SHP77 treated with DMSO at 0.1 percent for 48 hours (cell line): ENCODE results near the gene TBL3.
A peak's percentile ranks its signal among the peaks of the same experiment; 100 is the strongest.
"Not testable (repeated sequence)": the region's sequence is repeated elsewhere in the genome, so short reads cannot be mapped to it uniquely, and the experiment has no call there.

ENCODE experiments used
- DNase-seq: peaks from one replicate; lab custom pipeline; 2025; lab: John Stamatoyannopoulos, UW

TBL3 gene

GRCh38 chr16:1971796-1972489 lies at the start of gene TBL3:
TBL3 (plus strand) TSS chr16:1972053; CDS start chr16:1972165, 112 bp downstream.
- peak; percentile 60 for DNase-seq

DNA sequence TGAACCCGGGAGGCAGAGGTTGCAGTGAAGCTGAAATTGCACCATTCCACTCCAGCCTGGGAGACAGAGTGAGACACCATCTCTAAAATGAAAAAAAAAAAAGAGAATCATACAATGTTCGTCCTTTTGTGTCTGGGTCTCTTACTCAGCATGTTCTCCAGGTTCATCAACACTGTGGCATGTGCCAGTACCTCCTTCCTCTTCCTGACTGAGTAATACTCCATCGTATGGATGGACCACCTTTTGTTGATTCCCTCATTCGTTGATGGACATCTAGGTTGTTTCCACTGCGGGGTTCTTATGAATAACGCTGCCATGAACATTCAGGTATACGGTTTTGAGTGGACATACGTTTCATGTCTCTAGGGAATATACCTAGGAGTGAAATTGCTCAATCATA lies 49.5 kb upstream of the TBL3 start:
- no peak for DNase-seq

DNA sequence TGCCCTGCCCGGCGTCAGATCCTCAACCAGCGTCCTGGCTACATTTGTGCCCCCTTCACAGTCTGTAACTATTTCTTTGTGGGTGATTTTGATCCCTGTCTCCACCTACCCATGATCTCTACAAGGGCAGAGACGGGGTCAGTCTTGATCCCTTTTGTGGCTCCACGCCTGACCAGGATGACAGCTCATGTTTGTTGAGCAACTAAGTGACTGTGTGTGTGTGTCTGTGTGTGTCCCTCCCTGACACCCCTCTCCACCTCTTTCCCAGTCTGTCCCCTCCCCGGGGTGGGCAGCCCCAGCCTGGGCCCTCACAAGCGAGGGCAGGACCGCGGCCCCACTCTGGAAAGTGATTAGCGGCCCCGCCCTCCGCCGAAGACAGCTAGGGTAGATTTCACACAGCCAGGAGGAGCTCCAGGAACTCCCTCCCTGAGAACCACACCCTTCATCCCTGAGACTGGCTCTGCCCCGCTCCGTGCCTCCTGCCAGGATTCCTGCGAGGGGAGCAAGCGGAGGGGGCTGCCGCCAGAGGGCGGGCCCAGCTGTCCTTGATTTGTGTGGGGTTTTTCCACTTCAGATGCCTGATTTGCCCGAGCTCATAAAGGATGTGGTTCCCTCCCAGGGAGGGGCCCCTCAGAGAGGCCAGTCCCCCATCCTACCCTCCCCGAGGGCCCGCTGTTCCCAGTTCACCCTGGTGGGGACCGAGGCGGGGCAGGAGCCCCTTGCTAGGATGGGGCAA lies 48.4 kb upstream of the TBL3 start:
- DNase-seq, result peak; percentile 48

- no peak for DNase-seq
Measured at GRCh38 chr16:1924095-1924494, 47.8 kb upstream of the TBL3 start.

- no peak for DNase-seq
Measured at GRCh38 chr16:1926271-1926670, 45.6 kb upstream of the TBL3 start.

GRCh38 chr16:1929105-1929504 lies 42.7 kb upstream of the TBL3 start:
- DNase-seq, result no peak

DNA sequence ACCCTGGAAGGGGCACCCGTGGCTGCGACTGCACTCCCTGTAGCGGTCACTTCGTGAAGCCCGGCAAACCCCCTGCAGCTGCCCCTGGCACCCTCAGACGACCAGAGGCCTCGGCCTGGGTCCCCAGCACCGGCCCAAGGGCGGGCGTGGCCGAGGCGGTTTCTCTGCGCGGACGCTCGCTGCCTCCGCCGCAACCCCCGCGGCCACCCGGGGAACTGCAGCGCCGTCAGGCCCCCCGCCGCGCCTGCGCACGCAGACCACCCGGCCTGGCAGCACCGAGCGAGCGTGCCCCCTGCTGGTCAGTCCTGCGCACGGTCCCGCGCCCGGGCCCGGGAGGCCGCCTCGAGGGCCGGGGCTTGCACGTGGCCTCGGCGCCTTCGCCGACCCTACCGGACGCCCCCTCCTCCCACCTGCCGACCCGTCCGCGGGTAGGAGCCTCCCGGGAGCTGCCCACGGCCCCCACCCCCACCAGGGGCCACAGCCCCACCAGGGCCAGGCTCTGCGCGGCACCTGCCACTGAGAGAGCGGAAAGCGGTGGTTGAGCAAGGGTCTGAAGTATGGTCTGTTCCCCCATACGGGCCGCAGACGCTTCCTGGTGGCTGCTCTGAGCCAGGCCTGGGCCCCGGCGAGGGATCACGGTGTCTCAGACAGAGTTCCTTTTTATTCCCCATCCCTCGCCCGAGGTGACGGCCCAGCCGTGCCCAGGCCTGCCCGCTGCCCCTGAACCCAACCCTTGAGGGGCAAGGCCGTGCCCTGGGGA lies 42.1 kb upstream of the TBL3 start:
- peak; percentile 40 for DNase-seq

DNA sequence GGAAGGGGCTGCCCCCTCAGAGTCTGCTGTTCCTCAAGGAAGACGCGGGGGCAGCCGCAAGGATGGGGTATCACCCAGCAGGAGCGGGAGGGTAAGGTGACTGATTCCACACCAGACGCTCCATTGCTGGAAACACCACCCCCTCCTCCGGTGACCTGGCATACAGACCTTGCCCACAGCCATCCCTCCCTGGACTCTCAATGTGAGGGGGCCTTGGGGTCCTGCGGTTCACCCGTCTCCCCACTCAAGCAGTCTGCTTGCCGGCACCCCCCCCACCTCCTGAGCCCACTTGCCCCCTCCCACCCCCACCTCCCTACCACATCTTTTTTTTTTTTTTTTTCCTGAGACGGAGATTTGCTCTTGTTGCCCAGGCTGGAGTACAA lies 41.5 kb upstream of the TBL3 start:
- no peak for DNase-seq

DNA sequence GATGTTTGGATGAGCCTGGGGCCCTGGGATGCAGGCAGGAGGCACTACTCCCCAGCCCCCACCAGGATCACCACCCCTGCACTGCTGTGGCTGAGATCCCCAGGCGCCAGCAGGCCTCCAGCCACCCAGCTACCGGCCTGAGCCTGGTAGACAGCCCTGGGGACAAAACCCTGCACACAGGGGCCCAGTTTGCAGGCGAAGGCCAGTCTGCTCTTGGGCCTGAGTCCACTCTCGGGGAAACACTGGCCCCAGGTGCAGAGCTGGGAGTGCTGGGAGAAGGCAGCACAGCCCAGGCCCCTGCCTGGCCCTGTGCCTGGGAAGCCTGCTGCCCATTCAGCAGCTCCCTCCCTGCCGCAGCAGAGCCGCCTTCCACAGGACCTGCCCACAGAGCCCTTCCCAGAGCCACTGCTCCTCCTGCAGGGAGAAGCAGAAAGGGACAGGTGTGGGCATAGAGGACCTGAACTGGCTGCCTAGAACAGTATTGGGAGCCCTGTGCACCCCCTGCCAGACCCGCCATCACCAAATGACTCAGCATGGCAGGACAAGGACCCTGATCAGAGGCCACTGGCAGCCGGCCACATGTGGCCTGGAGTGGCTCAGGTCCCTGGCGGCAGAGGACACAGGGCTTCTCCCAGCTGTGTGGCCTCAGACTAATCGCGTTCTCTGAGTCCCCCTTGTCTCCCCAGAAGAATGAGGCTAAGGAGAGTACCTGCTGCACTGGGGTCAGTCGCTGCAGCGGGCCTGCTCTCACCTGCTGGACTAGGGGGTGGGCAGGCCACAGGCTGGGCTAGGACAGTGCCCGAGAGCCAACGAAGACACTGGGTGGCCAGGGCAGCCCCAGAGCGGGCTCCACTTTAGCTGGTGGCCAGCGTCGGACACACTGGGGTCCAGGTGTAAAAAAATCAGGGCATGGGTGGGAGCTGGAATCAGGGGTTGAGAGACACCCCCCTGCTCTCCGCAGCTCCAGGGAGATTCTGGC lies 39.5 kb upstream of the TBL3 start:
- peak; percentile 54 for DNase-seq

GRCh38 chr16:1933097-1933661 lies 38.7 kb upstream of the TBL3 start:
- no peak for DNase-seq

GRCh38 chr16:1936945-1937479 lies 34.8 kb upstream of the TBL3 start:
- DNase-seq, result no peak

GRCh38 chr16:1938316-1938715 lies 33.5 kb upstream of the TBL3 start:
- DNase-seq, result no peak

DNA sequence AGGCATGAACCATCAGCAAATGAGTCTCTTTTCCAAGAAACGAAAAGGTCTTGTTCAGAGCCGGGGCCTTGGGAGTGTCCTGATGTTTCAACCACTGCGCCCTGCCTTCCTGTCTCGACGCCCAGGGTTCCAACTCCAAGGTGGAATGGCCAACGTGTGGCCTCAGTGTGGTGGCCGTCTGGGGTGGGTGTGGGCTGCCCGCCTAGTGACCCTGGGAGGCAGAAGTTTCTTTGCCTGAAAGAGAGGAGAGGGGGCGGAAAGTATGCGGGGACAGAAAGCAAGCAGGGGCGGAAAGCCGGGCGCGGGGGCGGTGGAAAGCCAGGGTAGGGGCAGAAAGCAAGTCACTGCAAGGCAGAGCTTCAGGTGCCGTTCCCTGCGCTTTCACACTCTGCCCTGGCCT lies 32.9 kb upstream of the TBL3 start:
- no peak for DNase-seq

DNA sequence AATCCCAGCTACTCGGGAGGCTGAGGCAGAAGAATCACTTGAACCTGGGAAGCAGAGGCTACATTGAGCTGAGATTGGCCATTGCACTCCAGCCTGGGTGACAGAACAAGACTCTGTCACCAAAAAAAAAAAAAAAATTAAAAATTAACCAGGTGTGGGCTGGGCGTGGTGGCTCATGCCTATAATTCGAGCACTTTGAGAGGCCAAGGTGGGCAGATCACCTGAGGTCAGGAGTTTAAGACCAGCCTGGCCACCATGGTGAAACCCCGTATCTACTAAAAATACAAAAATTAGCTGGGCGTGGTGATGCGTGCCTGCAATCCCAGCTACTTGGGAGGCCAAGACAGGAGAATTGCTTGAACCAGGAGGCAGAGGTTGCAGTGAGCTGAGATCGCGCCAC lies 32.0 kb upstream of the TBL3 start:
- DNase-seq, result not testable (repeated sequence)

GRCh38 chr16:1940273-1941161 lies 31.3 kb upstream of the TBL3 start:
- no peak for DNase-seq

DNA sequence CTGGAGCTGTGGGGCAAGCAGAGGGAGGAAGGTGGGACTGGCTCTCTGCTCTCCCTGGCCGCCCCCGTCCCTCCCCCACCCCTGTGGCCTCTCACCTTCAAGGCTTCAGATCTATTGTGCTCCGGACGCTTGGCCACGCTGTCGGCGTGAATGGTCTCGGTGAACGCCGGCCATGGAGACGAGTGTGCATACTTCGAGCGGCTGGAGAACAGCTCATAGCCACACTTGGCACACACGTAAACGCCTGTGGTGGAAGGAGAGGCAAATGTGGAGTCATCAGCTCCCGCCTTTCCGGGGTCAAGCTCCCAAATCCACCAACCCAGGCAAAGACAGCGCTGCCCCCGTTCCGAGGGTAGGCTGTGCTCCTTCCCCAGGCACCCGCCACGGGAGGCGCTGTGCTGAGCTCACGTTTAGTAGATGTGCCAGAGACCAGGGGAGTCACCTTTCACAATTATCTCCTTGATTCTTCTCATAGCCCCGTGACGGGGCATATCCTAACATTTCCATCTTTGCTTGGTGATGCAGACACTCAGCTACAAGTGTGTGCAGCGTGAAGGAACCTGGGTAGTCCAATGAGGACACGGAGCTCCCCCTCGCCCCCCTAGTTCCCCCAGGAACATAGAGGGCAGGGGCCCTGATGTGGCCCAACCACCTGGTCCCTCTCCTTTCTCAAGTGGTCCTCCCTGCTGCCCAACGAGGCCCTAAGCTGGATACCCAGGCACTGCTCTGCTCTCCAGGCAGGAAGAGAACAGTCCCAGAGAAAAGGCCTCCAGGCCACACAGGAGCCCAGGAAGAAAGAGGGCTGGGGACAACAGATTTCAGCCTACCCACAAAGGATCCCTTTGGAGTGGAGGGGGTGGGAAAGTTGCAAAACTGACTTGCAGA lies 30.4 kb upstream of the TBL3 start:
- DNase-seq, result no peak

- DNase-seq, result no peak
Measured at GRCh38 chr16:1942047-1942809, 29.6 kb upstream of the TBL3 start.
